ENCODE data around the gene CCDC15.
"Not testable (repeated sequence)": the region's sequence is repeated elsewhere in the genome, so short reads cannot be mapped to it uniquely, and the experiment has no call there.

Gene CCDC15

GRCh38 chr11:124941703-124942102 is 12.3 kb upstream of the CCDC15 start:
- no peak for DNase-seq

GRCh38 chr11:124942466-124943253 is 11.3 kb upstream of the CCDC15 start:
- peak in 9 of 14 donors; percentile 16 to 71 (median 56) for DNase-seq

- DNase-seq, result peak in 11 of 14 donors; percentile 31 to 69 (median 57)
Measured at GRCh38 chr11:124943254-124943616, 10.8 kb upstream of the CCDC15 start.

- peak in 1 of 14 donors; percentile 28 for DNase-seq
Measured at GRCh38 chr11:124943741-124944140, 10.3 kb upstream of the CCDC15 start.

- DNase-seq, result no peak
Measured at GRCh38 chr11:124944565-124944964, 9.4 kb upstream of the CCDC15 start.

- DNase-seq, result no peak
Measured at GRCh38 chr11:124945826-124946225, 8.2 kb upstream of the CCDC15 start.

GRCh38 chr11:124946735-124947141 is 7.3 kb upstream of the CCDC15 start:
- DNase-seq, result peak in 11 of 14 donors; percentile 27 to 80 (median 71)

- no peak for DNase-seq
Measured at GRCh38 chr11:124950601-124951330, 3.2 kb upstream of the CCDC15 start.

GRCh38 chr11:124951341-124951740 is 2.7 kb upstream of the CCDC15 start:
- no peak for DNase-seq

- no peak for DNase-seq
Measured at GRCh38 chr11:124954590-124954955, 571 bp downstream of the CCDC15 start.

GRCh38 chr11:124955035-124955434 is 1.0 kb downstream of the CCDC15 start:
- DNase-seq, result no peak

- peak in 1 of 14 donors; percentile 4 for DNase-seq
Measured at GRCh38 chr11:124961972-124962609, 8.1 kb downstream of the CCDC15 start.

GRCh38 chr11:124968197-124968596 is 14.2 kb downstream of the CCDC15 start:
- not testable (repeated sequence) for DNase-seq

- no peak for DNase-seq
Measured at GRCh38 chr11:124970925-124971324, 16.9 kb downstream of the CCDC15 start.

- DNase-seq, result no peak
Measured at GRCh38 chr11:124971810-124972209, 17.8 kb downstream of the CCDC15 start.

GRCh38 chr11:124976531-124976930 is 22.5 kb downstream of the CCDC15 start:
- DNase-seq, result no peak

- DNase-seq, result no peak
Measured at GRCh38 chr11:124977006-124977405, 23.0 kb downstream of the CCDC15 start.

- DNase-seq, result no peak
Measured at GRCh38 chr11:124978316-124978715, 24.3 kb downstream of the CCDC15 start.

GRCh38 chr11:124982043-124982442 is 28.0 kb downstream of the CCDC15 start:
- DNase-seq, result no peak

- no peak for DNase-seq
Measured at GRCh38 chr11:124983674-124984511, 29.9 kb downstream of the CCDC15 start.

GRCh38 chr11:124984512-124984854 is 30.5 kb downstream of the CCDC15 start:
- no peak for DNase-seq

GRCh38 chr11:124987096-124987495 is 33.1 kb downstream of the CCDC15 start:
- peak in 3 of 14 donors; percentile 12 to 30 (median 16) for DNase-seq

GRCh38 chr11:124988063-124988462 is 34.1 kb downstream of the CCDC15 start:
- no peak for DNase-seq
